ENCODE data around the gene PI4KB.

The PI4KB gene

GRCh38 chr1:151293093-151293492 lies 34.1 kb downstream of the PI4KB start:
- H3K9ac ChIP-seq (ENCODE audit: low read length): no peak overlapping the region
- no peaks in the 10 kb centered on the region for H3K9me3 ChIP-seq (ENCODE audit: control insufficient read depth, low read length)
- no peaks in the 10 kb centered on the region for H3K27me3 ChIP-seq (ENCODE audit: control insufficient read depth in 1 of 2, insufficient read depth in 1 of 2, low read length in 2 of 2)
- no peak overlapping the region for H2BK120ac ChIP-seq (ENCODE audit: low read depth, low read length)
- H4K91ac ChIP-seq (ENCODE audit: low read length): no peak overlapping the region
- no peak overlapping the region for H2BK12ac ChIP-seq (ENCODE audit: low read length in 2 of 2)
- no peak overlapping the region for H3K14ac ChIP-seq (ENCODE audit: low read length in 2 of 2)
- no peak overlapping the region for H2AK5ac ChIP-seq (ENCODE audit: low read length, severe bottlenecking)
- no peak overlapping the region for H3K18ac ChIP-seq (ENCODE audit: low read depth in 1 of 2, low read length in 2 of 2)
- H3K79me1 ChIP-seq (replicated peaks; ENCODE audit: low read length, poor library complexity, severe bottlenecking): peaks cover 23% of the 10 kb centered on the region
- no peak for DNase-seq
- peaks cover 83 to 92% of the 10 kb centered on the region in 2 experiments for H3K36me3 ChIP-seq (ENCODE audit: control insufficient read depth in 1 of 2, insufficient read depth in 2 of 2, low read depth in 1 of 2, low read length in 2 of 2)
- H4K8ac ChIP-seq (ENCODE audit: low read length): no peak overlapping the region
- H3K23ac ChIP-seq (ENCODE audit: low read length in 2 of 2): no peak overlapping the region
- no peak overlapping the region for H3K27ac ChIP-seq (ENCODE audit: low read length, poor library complexity, severe bottlenecking)
- no peak overlapping the region for H2BK5ac ChIP-seq (ENCODE audit: low read depth, low read length, poor library complexity, severe bottlenecking)
- H3K4me3 ChIP-seq (ENCODE audit: insufficient read depth in 1 of 2, low read depth in 1 of 2, low read length in 2 of 2): no peak overlapping the region
- no peak overlapping the region for H3K4me2 ChIP-seq (ENCODE audit: low read length, poor library complexity, severe bottlenecking)
- H2AFZ ChIP-seq (ENCODE audit: low read depth, low read length): no peak overlapping the region
- H2BK15ac ChIP-seq (ENCODE audit: low read depth, poor library complexity, severe bottlenecking): peak overlapping the region; percentile 9
- WGBS: 94% methylated on average over 4 of the region's 6 CpGs
- peaks cover 4% of the 10 kb centered on the region for H3K4me1 ChIP-seq (ENCODE audit: control insufficient read depth, insufficient read depth, low read depth, low read length)
- no peak overlapping the region for H3K4ac ChIP-seq (ENCODE audit: low read depth in 1 of 2, low read length in 2 of 2)

DNA sequence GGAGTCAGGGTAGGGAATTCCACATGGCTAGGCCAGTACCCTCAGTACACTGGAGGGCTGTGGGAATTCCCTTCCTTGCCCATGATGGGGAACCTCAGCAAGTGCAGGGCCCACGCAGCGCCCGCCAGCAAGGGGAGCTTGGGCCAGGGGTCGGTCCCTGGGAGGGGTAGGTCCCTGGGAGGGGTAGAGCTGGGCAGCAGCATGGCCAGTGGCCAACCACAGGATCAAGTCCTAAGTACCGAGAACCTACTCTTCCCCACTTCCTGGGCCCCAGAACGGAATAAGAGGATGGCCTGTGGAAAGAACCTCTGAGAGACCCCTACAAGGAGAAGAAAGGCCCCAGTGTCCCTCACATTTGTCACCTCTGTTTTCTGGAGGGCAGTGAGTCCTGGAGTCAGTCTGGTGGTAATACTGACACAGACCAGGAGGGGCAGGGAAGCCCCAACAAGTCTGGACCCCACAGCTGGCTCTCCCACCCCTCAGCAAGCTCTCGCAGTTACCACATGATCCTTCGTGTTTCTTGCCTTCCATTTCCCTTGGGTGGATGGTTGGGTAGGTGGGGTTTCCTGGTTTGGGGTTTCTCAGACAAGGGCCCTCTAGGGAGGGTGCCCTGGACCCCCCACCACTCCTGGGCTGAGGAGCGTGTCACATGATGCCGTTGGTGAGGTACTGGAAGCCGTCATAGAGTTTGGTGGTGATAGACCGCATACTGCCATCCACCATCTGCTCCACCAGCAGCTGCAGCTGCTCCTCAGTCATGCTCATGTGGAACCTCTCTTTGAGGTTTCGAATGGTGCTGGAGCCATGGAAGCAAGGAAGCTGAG lies 34.8 kb downstream of the PI4KB start:
- Histone ChIP-seq H3K27ac (ENCODE audit: low read length, poor library complexity, severe bottlenecking) (no peak overlapping the region), H2AFZ (ENCODE audit: low read depth, low read length) (no peak overlapping the region), H3K4ac (ENCODE audit: low read depth in 1 of 2, low read length in 2 of 2) (no peak overlapping the region), H3K4me3 (ENCODE audit: insufficient read depth in 1 of 2, low read depth in 1 of 2, low read length in 2 of 2) (no peak overlapping the region), H3K36me3 (ENCODE audit: control insufficient read depth in 1 of 2, insufficient read depth in 2 of 2, low read depth in 1 of 2, low read length in 2 of 2) (peaks cover 85 to 93% of the 10 kb centered on the region in 2 experiments), H2BK12ac (ENCODE audit: low read length in 2 of 2) (no peak overlapping the region), H4K91ac (ENCODE audit: low read length) (no peak overlapping the region), H3K79me1 (replicated peaks; ENCODE audit: low read length, poor library complexity, severe bottlenecking) (peaks cover 28% of the 10 kb centered on the region), H3K18ac (ENCODE audit: low read depth in 1 of 2, low read length in 2 of 2) (no peak overlapping the region), H3K14ac (ENCODE audit: low read length in 2 of 2) (no peak overlapping the region), H3K9me3 (ENCODE audit: control insufficient read depth, low read length) (no peaks in the 10 kb centered on the region), H4K8ac (ENCODE audit: low read length) (no peak overlapping the region), H2BK15ac (ENCODE audit: low read depth, poor library complexity, severe bottlenecking) (no peak overlapping the region), H3K27me3 (ENCODE audit: control insufficient read depth in 1 of 2, insufficient read depth in 1 of 2, low read length in 2 of 2) (no peaks in the 10 kb centered on the region), H3K9ac (ENCODE audit: low read length) (no peak overlapping the region), H3K4me2 (ENCODE audit: low read length, poor library complexity, severe bottlenecking) (no peak overlapping the region), H2BK5ac (ENCODE audit: low read depth, low read length, poor library complexity, severe bottlenecking) (no peak overlapping the region), H2BK120ac (ENCODE audit: low read depth, low read length) (no peak overlapping the region), H3K4me1 (ENCODE audit: control insufficient read depth, insufficient read depth, low read depth, low read length) (peaks cover 4% of the 10 kb centered on the region), H3K23ac (ENCODE audit: low read length in 2 of 2) (no peak overlapping the region), H2AK5ac (ENCODE audit: low read length, severe bottlenecking) (no peak overlapping the region)
- DNase-seq: no peak
- 97% methylated on average over 12 of the region's 13 CpGs for WGBS

GRCh38 chr1:151290709-151291303 lies 36.4 kb downstream of the PI4KB start:
- no peak overlapping the region for H2BK12ac ChIP-seq (ENCODE audit: low read length in 2 of 2)
- H2AK5ac ChIP-seq (ENCODE audit: low read length, severe bottlenecking): no peak overlapping the region
- H3K27ac ChIP-seq (ENCODE audit: low read length, poor library complexity, severe bottlenecking): no peak overlapping the region
- DNase-seq: no peak
- H3K14ac ChIP-seq (ENCODE audit: low read length in 2 of 2): no peak overlapping the region
- no peaks in the 10 kb centered on the region for H3K27me3 ChIP-seq (ENCODE audit: control insufficient read depth in 1 of 2, insufficient read depth in 1 of 2, low read length in 2 of 2)
- no peak overlapping the region for H4K8ac ChIP-seq (ENCODE audit: low read length)
- no peak overlapping the region for H3K23ac ChIP-seq (ENCODE audit: low read length in 2 of 2)
- H2BK5ac ChIP-seq (ENCODE audit: low read depth, low read length, poor library complexity, severe bottlenecking): no peak overlapping the region
- H4K91ac ChIP-seq (ENCODE audit: low read length): no peak overlapping the region
- peaks cover 36% of the 10 kb centered on the region for H3K79me1 ChIP-seq (replicated peaks; ENCODE audit: low read length, poor library complexity, severe bottlenecking)
- H2BK120ac ChIP-seq (ENCODE audit: low read depth, low read length): no peak overlapping the region
- no peak overlapping the region for H3K4ac ChIP-seq (ENCODE audit: low read depth in 1 of 2, low read length in 2 of 2)
- H3K4me1 ChIP-seq (ENCODE audit: control insufficient read depth, insufficient read depth, low read depth, low read length): peaks cover 4% of the 10 kb centered on the region
- WGBS: 92% methylated on average over 18 of the region's 19 CpGs
- no peak overlapping the region for H2BK15ac ChIP-seq (ENCODE audit: low read depth, poor library complexity, severe bottlenecking)
- H3K9ac ChIP-seq (ENCODE audit: low read length): no peak overlapping the region
- H3K36me3 ChIP-seq (ENCODE audit: control insufficient read depth in 1 of 2, insufficient read depth in 2 of 2, low read depth in 1 of 2, low read length in 2 of 2): peaks cover 88 to 97% of the 10 kb centered on the region in 2 experiments
- H2AFZ ChIP-seq (ENCODE audit: low read depth, low read length): no peak overlapping the region
- no peaks in the 10 kb centered on the region for H3K9me3 ChIP-seq (ENCODE audit: control insufficient read depth, low read length)
- H3K18ac ChIP-seq (ENCODE audit: low read depth in 1 of 2, low read length in 2 of 2): no peak overlapping the region
- no peak overlapping the region for H3K4me2 ChIP-seq (ENCODE audit: low read length, poor library complexity, severe bottlenecking)
- H3K4me3 ChIP-seq (ENCODE audit: insufficient read depth in 1 of 2, low read depth in 1 of 2, low read length in 2 of 2): no peak overlapping the region

GRCh38 chr1:151289991-151290708 lies 37.1 kb downstream of the PI4KB start:
- no peak overlapping the region for H3K18ac ChIP-seq (ENCODE audit: low read depth in 1 of 2, low read length in 2 of 2)
- no peak overlapping the region for H2AFZ ChIP-seq (ENCODE audit: low read depth, low read length)
- H2AK5ac ChIP-seq (ENCODE audit: low read length, severe bottlenecking): no peak overlapping the region
- H3K14ac ChIP-seq (ENCODE audit: low read length in 2 of 2): no peak overlapping the region
- no peak overlapping the region for H3K4ac ChIP-seq (ENCODE audit: low read depth in 1 of 2, low read length in 2 of 2)
- no peak overlapping the region for H2BK15ac ChIP-seq (ENCODE audit: low read depth, poor library complexity, severe bottlenecking)
- no peak overlapping the region for H3K23ac ChIP-seq (ENCODE audit: low read length in 2 of 2)
- 95% methylated on average over 21 of the region's 21 CpGs for WGBS
- peaks cover 4% of the 10 kb centered on the region for H3K4me1 ChIP-seq (ENCODE audit: control insufficient read depth, insufficient read depth, low read depth, low read length)
- no peak overlapping the region for H4K8ac ChIP-seq (ENCODE audit: low read length)
- peaks cover 36% of the 10 kb centered on the region for H3K79me1 ChIP-seq (replicated peaks; ENCODE audit: low read length, poor library complexity, severe bottlenecking)
- H3K27ac ChIP-seq (ENCODE audit: low read length, poor library complexity, severe bottlenecking): no peak overlapping the region
- H2BK120ac ChIP-seq (ENCODE audit: low read depth, low read length): no peak overlapping the region
- H2BK12ac ChIP-seq (ENCODE audit: low read length in 2 of 2): no peak overlapping the region
- H3K36me3 ChIP-seq (ENCODE audit: control insufficient read depth in 1 of 2, insufficient read depth in 2 of 2, low read depth in 1 of 2, low read length in 2 of 2): peaks cover 88 to 91% of the 10 kb centered on the region in 2 experiments
- H3K4me3 ChIP-seq (ENCODE audit: insufficient read depth in 1 of 2, low read depth in 1 of 2, low read length in 2 of 2): no peak overlapping the region
- H4K91ac ChIP-seq (ENCODE audit: low read length): peak overlapping the region; percentile 7
- no peak overlapping the region for H3K9ac ChIP-seq (ENCODE audit: low read length)
- no peak overlapping the region for H3K4me2 ChIP-seq (ENCODE audit: low read length, poor library complexity, severe bottlenecking)
- no peak for DNase-seq
- no peaks in the 10 kb centered on the region for H3K27me3 ChIP-seq (ENCODE audit: control insufficient read depth in 1 of 2, insufficient read depth in 1 of 2, low read length in 2 of 2)
- no peak overlapping the region for H2BK5ac ChIP-seq (ENCODE audit: low read depth, low read length, poor library complexity, severe bottlenecking)
- H3K9me3 ChIP-seq (ENCODE audit: control insufficient read depth, low read length): no peaks in the 10 kb centered on the region
